VCaP (cell line): Measurements from ENCODE around the gene RPN2.

ENCODE experiments used
- H3K27ac ChIP-seq: fragments of 450-650 bp; 2 replicates; pipeline ENCODE4 v1.5.1; 2017
- TF ChIP-seq, protein P1 (sequence below): fragments of 450-650 bp; conservative IDR thresholded peaks from 2 replicates; pipeline ENCODE4 v1.5.1; 2017; ENCODE audit warnings: mild to moderate bottlenecking, moderate library complexity

RPN2 gene

DNA sequence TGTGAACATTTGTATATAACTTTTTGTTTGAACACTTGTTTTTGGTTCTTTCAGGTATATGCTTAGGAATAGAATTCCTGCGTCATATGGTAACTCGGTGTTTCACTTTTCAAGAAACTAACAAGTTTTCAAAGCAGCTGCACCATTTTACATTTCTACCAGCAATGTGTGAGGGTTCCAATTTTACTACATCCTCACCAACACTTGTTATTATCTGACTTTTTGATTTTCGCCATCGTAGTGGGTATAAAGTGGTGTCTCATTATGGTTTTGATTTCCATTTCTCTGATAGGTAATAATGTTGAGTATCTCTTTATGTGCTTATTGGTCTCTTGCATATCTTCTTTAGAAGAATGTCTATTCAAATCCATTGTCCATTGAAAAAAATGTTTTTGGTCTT is 39.8 kb downstream of the RPN2 start:
- TF ChIP-seq, protein P1, sequence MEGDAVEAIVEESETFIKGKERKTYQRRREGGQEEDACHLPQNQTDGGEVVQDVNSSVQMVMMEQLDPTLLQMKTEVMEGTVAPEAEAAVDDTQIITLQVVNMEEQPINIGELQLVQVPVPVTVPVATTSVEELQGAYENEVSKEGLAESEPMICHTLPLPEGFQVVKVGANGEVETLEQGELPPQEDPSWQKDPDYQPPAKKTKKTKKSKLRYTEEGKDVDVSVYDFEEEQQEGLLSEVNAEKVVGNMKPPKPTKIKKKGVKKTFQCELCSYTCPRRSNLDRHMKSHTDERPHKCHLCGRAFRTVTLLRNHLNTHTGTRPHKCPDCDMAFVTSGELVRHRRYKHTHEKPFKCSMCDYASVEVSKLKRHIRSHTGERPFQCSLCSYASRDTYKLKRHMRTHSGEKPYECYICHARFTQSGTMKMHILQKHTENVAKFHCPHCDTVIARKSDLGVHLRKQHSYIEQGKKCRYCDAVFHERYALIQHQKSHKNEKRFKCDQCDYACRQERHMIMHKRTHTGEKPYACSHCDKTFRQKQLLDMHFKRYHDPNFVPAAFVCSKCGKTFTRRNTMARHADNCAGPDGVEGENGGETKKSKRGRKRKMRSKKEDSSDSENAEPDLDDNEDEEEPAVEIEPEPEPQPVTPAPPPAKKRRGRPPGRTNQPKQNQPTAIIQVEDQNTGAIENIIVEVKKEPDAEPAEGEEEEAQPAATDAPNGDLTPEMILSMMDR = no peak
- no peak overlapping the region for H3K27ac ChIP-seq

DNA sequence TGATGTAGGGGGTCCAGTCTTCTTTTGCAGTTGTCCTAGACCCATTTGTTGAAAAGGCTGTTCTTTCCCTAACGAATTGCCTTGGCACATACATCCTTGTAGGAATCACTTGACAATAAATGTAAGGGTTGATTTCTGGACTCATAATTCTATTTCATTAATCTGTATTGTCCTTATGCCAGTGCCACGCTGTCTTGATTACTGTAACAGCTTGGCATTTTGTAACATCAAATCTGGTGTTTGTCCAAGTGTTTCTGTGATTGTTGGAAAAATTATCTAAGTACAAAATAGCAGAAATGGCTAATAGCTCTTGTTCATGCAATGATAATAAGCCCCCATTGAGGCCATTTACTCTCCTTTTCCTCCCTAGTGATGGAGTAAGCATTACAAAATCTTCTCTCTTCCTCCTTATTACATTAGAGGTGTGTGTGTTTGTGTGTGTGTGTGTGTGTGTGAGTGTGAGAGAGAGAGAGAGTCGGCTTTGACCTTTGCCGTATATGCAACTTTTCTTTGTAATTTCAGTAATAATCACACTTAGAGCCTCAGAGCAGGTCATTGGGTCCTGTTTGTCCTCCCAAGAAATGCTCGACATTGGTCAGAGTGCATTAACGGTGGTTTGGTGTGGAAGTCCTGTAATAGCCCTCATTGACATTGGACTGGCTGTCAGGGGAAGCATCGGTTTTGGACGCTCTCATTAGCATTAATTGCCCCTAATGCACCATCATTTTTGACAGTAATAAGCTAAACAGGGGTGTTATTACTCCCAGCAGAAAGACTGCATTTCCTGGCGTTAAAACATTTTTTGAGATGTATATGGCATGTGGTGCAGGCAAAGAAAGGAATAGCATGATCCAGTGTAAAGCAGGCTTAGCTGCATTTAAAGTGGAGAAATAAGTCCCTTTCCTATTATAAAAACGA is 40.9 kb downstream of the RPN2 start:
- H3K27ac ChIP-seq = no peak overlapping the region
- TF ChIP-seq, protein P1 = no peak

DNA sequence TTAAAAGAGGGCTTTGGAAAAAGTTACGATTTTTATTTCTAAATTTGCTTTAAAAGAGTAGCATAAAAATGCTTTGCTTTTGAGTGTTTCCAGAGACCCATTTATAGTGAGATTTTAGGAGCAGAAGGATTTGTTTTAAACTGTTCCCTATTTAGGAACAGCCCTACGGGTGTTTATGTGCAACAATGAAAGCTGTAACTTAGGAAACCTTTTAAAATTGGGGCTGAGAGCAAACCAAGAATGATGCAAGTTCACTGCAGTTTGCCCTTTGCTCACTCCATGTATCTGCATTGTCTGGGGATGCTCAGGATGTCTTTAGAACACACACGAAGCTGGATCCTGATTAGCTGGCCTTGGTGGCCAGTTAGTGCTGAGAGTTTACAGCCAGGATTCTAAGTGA is 41.6 kb downstream of the RPN2 start:
- peak overlapping the region; percentile 61 for H3K27ac ChIP-seq
- TF ChIP-seq, protein P1 = no peak

DNA sequence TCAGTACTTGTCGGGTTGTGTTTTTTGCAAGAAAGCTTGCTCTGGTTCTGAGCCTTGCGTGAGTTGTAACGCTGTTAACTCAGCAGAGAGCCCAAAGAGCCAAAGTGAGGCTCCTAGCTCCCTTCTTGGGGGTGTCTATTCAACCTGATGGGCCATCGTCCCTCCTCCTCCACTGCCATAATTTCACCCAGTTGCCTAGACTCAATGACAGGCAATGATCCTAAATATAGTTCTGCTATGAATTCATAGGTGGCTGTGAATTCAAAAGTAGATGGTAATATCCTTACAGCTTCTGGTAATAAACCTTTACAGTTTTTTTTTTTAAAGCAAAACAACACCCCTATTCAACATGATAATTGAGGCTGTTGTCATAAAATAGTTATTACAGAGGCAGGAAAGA is 43.0 kb downstream of the RPN2 start:
- TF ChIP-seq, protein P1 = no peak
- peak overlapping the region; percentile 61 for H3K27ac ChIP-seq

DNA sequence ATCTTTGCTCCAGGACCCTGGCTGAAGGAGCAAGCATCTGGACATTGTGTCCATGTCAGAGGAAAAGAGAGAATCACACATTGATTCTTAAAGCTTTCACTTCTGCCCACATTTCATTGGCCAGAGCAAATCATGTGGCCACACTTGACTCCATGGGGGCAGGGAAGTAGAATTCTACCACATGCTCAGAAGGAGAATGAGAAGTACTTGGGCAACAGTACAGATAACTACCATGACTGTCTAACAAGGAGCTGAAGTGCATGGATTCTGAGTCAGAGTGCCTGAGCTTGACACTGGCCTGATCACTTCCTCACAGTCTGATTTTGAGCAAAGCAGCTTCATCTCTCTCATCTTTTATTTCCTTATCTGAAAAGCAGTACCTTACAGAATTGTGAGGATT is 43.9 kb downstream of the RPN2 start:
- H3K27ac ChIP-seq = peak overlapping the region; percentile 61

DNA sequence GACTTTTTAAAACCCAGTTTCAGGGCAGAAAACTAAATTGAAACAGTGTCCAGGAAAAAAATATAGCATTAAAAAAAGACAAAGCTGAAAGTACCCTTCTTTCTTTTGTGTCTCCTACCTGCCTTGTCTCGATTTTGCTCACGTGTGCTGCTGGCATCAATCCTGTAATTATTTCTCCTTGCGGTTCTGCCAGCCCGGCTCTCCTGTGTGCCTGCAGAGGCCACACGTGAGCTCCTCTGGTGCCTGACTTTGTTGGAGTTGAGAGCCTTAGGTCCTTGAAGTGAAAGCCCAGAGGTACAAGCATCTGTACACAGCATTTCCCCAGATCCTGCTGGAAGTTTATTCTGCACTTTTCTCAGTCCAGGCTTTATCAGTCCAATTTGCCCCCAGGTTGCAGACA is 46.0 kb downstream of the RPN2 start:
- TF ChIP-seq, protein P1 = no peak
- H3K27ac ChIP-seq = no peak overlapping the region

More for the DNA sequence above, 43.9 kb downstream of the RPN2 start:
- TF ChIP-seq, protein P1 = no peak

DNA sequence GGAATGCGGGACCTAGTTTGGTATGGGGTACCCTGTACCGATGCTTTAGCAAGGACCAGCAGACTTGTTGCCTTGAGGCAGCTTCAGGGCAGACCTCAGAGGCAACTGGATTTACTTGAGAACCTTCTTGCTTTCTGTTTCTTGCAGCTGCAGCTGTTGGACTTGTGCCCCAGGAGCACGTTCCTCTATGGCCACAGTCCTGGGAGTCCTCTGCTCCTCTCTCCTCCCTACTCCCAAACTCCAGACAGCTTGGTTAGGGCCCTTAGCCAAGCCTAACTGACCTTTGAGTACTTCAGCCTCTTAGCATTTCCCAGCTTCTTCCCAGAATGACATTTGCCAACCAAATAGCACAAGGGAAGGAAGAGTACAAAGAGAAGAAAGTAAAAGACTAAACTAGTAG is 47.8 kb downstream of the RPN2 start:
- TF ChIP-seq, protein P1 = no peak
- H3K27ac ChIP-seq = no peak overlapping the region
